Progenitor cell of endocrine pancreas (in vitro differentiated cells): ENCODE data around the gene P4HB. TPM values are rescaled to one million over a fixed set of nuclear protein-coding genes. Genes with fewer than 3 reads are reported as not detected.
"Not testable (repeated sequence)": the region's sequence is repeated elsewhere in the genome, so short reads cannot be mapped to it uniquely, and the experiment has no call there.

ENCODE experiments used
- DNase-seq: peaks from one replicate; pipeline ENCODE4 v3.0.0; 2021; ENCODE audit warnings: low spot score; ENCODE audit not compliant: unreplicated experiment
- H3K27ac Mint-ChIP-seq: 2 replicates; pipeline ENCODE4 v1.8.0; 2021; ENCODE audit warnings: mild to moderate bottlenecking, moderate library complexity, mixed read lengths
- H3K27me3 Mint-ChIP-seq: 2 replicates; pipeline ENCODE4 v1.8.0; 2021; ENCODE audit warnings: mixed read lengths
- H3K36me3 Mint-ChIP-seq: 2 replicates; pipeline ENCODE4 v1.8.0; 2022; ENCODE audit warnings: mixed read lengths; ENCODE audit not compliant: insufficient read depth
- H3K4me1 Mint-ChIP-seq: 2 replicates; pipeline ENCODE4 v1.8.0; 2021; ENCODE audit warnings: low read depth, mixed read lengths
- H3K4me3 Mint-ChIP-seq: 2 replicates; pipeline ENCODE4 v1.8.0; 2021; ENCODE audit warnings: low read depth, mild to moderate bottlenecking, moderate library complexity, mixed read lengths
- H3K9me3 Mint-ChIP-seq: 2 replicates; pipeline ENCODE4 v1.8.0; 2021; ENCODE audit warnings: low read depth, mixed read lengths
- total RNA-seq: library from RNA; stranded (reverse); gene quantifications from 2 replicates; pipeline ENCODE4 v1.2.1, GENCODE V29; 2021
- TF ChIP-seq, protein P1 (sequence below): fragments of 200-600 bp; sonication (generic); IDR thresholded peaks from one replicate; pipeline ENCODE4 v1.5.0; 2021; ENCODE audit warnings: antibody characterized with exemption, mild to moderate bottlenecking; ENCODE audit not compliant: unreplicated experiment

Gene P4HB
- total RNA-seq, 1 donor from 2014 or later: 484 TPM

DNA sequence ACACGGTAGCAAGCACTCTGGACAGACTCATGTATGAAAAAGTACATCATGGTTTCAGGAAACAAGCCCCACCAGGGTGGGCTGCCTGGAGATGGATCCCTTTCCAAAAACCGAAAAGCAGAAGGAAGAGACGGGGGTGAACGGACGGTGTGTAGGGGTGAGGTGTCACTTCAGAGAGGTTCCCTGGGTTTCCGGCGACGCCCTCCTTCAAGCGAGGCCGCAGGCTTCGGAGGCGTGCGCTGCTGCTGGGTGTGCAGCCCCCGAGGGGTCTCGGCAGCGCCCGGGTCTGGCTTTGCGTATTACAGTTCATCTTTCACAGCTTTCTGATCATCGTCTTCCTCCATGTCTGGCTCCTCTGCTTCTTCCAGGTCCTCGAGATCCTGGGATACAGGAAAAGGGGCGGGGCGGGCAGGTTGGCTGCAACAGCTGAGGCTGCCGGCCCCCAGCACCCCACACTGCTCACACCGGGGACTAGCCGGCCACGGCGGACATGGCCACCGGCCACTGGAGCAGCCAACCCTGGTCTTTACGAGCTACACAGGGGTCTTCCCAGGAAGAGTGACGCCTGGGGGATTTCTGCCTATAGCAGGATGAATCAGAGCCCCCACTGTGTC is 16.5 kb downstream of the P4HB start:
- H3K27me3 Mint-ChIP-seq: no peaks in the 10 kb centered on the region
- H3K27ac Mint-ChIP-seq: peak overlapping the region; percentile 37
- H3K9me3 Mint-ChIP-seq: no peaks in the 10 kb centered on the region
- H3K36me3 Mint-ChIP-seq: peaks cover 12% of the 10 kb centered on the region
- no peak overlapping the region for H3K4me3 Mint-ChIP-seq
- H3K4me1 Mint-ChIP-seq: no peaks in the 10 kb centered on the region
- TF ChIP-seq, protein P1, sequence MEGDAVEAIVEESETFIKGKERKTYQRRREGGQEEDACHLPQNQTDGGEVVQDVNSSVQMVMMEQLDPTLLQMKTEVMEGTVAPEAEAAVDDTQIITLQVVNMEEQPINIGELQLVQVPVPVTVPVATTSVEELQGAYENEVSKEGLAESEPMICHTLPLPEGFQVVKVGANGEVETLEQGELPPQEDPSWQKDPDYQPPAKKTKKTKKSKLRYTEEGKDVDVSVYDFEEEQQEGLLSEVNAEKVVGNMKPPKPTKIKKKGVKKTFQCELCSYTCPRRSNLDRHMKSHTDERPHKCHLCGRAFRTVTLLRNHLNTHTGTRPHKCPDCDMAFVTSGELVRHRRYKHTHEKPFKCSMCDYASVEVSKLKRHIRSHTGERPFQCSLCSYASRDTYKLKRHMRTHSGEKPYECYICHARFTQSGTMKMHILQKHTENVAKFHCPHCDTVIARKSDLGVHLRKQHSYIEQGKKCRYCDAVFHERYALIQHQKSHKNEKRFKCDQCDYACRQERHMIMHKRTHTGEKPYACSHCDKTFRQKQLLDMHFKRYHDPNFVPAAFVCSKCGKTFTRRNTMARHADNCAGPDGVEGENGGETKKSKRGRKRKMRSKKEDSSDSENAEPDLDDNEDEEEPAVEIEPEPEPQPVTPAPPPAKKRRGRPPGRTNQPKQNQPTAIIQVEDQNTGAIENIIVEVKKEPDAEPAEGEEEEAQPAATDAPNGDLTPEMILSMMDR: no peak
- no peak for DNase-seq

DNA sequence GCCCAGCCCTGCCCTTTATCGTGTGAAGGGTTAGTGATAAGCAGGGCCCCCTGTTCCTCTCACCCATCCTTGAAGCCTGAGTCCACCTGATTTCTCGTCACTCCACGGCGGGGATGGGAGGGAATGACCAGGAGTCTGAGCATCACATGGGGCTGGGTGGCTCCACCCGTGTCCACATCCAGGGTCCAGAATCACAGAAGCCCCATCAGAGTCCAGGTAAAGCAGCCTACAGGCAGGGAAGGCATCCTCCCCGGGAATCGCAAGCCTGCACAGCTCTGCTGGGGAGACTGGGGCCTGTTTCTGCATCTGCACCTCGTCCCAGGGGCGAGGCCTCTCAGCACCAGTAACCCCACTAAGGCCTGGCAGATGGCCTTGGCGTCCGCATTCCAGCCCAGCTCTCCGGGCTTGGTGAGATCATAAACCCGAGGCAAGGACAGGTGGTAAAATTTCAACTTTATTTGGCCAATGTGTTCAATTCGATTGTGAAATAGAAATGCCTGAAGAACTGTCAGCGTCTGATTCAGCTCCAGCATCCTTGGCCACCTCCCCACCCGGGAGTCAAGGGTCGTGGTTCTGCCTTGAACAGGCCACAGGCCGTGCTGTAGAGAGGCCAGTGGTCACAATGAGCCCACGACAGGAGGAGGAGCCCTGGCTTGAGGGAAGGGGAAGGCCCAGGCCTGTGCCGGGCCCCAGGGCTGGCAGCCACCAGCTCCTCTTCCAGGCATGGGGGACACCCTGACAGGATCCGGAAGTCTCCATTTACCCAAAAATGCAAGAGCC is 17.4 kb downstream of the P4HB start:
- Mint-ChIP-seq H3K27ac (no peak overlapping the region), H3K4me1 (no peaks in the 10 kb centered on the region)

DNA sequence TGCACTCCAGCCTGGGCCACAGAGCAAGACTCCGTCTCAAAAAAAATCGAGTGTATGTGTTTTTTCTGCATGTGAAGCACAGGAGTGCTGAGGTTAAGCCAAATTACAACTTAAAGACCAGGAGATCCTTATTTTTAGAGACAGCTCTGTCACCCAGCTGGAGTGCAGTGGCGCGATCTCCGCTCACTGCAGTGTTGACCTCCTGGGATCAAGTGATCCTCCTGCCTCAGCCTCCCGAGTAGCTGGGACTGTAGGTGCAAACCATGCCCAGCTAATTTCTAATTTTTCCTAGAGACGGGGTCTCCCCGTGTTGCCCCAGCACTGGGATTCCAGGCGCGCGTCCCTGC is 18.0 kb downstream of the P4HB start:
- Mint-ChIP-seq H3K36me3 (peaks cover 12% of the 10 kb centered on the region), H3K9me3 (no peaks in the 10 kb centered on the region), H3K27ac (no peak overlapping the region), H3K4me1 (no peaks in the 10 kb centered on the region), H3K4me3 (no peak overlapping the region), H3K27me3 (no peaks in the 10 kb centered on the region)
- DNase-seq: no peak
- TF ChIP-seq, protein P1: no peak

More for the DNA sequence above, 17.4 kb downstream of the P4HB start:
- Mint-ChIP-seq H3K9me3 (no peaks in the 10 kb centered on the region), H3K36me3 (peaks cover 12% of the 10 kb centered on the region), H3K27me3 (no peaks in the 10 kb centered on the region), H3K4me3 (no peak overlapping the region)
- TF ChIP-seq, protein P1: no peak
- no peak for DNase-seq

DNA sequence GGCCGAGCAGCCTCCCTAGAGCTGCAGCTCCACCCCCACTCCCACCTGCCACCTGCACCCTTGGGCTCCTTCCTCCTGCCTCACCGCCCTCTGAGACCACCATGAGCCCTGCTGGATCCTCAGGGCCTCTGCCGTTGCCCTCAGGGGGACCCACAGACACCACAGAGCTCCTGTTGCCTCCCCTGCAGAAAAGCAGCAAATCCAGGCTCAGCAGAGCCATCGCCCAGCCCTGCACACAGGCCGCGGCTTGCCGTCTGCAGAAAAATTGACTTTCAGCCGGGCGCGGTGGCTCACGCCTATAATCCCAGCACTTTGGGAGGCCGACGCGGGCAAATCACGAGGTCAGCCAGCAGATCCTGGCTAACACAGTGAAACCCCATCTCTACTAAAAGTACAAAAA is 18.5 kb downstream of the P4HB start:
- TF ChIP-seq, protein P1: no peak
- Mint-ChIP-seq H3K27me3 (no peaks in the 10 kb centered on the region), H3K4me1 (no peaks in the 10 kb centered on the region), H3K4me3 (no peak overlapping the region), H3K36me3 (peaks cover 11% of the 10 kb centered on the region), H3K9me3 (no peaks in the 10 kb centered on the region), H3K27ac (no peak overlapping the region)
- no peak for DNase-seq

DNA sequence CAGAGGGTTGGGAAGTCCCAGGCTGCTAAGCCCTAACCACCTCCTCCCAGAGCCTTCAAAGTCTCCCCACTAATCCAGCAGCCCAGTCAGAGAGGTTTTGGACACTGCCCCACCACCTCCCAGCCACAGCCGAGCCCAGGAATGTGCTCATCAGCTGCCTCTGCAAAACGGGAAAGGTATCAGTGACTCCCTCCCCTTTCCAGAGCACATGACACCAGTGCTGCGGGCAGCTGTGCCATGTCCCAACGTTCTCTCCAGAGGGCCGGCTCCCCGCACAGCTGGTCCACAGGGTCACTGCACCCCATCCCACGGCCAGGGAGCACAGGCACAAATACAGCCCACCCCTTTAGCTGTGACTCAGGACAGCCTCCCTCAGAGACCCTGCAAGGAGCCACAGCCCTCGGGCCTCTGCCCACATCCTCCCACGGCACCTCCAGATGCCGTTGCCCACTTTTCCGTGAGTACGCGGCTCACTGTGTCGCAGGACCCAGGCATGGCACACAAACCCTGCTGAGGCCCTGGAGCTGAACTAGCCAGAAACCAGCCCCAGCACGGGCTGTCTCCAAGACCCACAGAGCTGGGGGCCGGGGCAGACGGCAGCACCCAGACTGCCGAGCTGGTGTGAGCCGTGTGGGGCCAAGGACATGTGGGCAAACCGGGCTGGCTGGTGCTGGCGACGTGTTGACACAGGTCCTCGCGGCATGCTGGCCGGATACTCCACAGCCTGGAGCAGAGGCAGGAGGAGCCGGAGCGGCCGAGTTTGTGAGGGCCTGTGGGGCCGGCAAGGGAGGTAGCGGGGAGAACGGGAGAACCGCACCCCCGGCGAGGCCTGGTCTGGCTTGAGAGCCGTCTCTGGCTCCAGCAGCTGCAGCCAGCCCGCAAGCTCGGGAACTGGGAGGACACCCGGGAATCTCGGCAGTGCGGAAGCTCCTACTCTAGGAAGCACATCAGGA is 19.2 kb downstream of the P4HB start:
- TF ChIP-seq, protein P1: no peak
- H3K27ac Mint-ChIP-seq: no peak overlapping the region
- no peaks in the 10 kb centered on the region for H3K4me1 Mint-ChIP-seq
- no peaks in the 10 kb centered on the region for H3K9me3 Mint-ChIP-seq
- no peak for DNase-seq
- H3K36me3 Mint-ChIP-seq: peaks cover 9% of the 10 kb centered on the region
- H3K27me3 Mint-ChIP-seq: no peaks in the 10 kb centered on the region
- H3K4me3 Mint-ChIP-seq: no peak overlapping the region

DNA sequence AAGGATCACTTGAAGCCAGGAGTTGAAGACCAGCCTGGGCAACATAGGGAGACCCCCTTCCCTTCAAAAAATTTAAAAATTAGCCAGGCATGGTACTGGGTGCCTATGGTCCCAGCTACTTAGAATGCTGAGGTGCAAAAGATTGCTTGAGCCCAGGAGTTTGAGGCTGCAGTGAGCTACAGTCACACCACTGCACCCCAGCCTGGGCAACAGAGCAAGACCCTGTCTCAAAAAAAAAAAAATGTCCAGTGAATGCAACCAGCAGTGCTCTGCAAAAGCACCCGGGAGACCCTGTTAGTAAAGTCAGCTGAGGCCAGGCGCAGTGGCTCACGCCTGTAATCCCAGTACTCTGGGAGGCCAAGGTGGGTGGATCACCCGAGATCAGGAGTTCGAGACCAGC is 20.3 kb downstream of the P4HB start:
- H3K4me3 Mint-ChIP-seq, H3K27me3 Mint-ChIP-seq, H3K27ac Mint-ChIP-seq, H3K9me3 Mint-ChIP-seq, DNase-seq, H3K4me1 Mint-ChIP-seq, H3K36me3 Mint-ChIP-seq: not testable (repeated sequence)
